Tibial nerve (tissue), 4 donors: ENCODE data around the gene NOS3. TPM values are rescaled to one million over a fixed set of nuclear protein-coding genes. Genes with fewer than 3 reads are reported as not detected.

Experiments
- DNase-seq, 2 donors: peaks; one replicate each; pipeline ENCODE4 v3.0.0-alpha.2; 2019; ENCODE audit warnings: low spot score in 2 of 2
- H3K27ac ChIP-seq, 4 donors: fragments of 200-600 bp; sonication (generic) in 3 of 4; one replicate each; pipeline ENCODE4 v1.5.1; 2017 to 2019; ENCODE audit warnings: mild to moderate bottlenecking in 1 of 4
- H3K27me3 ChIP-seq, 2 donors: fragments of 200-600 bp; sonication (generic) in 1 of 2; one replicate each; pipeline versions ENCODE4 v1.5.1 to v1.6.0; 2017 to 2019
- H3K36me3 ChIP-seq, 3 donors: fragments of 200-600 bp; sonication (generic); one replicate each; pipeline ENCODE4 v1.5.1; 2018 to 2019
- H3K4me1 ChIP-seq, 4 donors: fragments of 200-600 bp; sonication (generic) in 3 of 4; one replicate each; pipeline ENCODE4 v1.5.1; 2017 to 2019
- H3K4me3 ChIP-seq, 4 donors: fragments of 200-600 bp; sonication (generic) in 3 of 4; one replicate each; pipeline ENCODE4 v1.5.1; 2017 to 2019; ENCODE audit warnings: mild to moderate bottlenecking in 1 of 4, moderate library complexity in 1 of 4
- H3K9me3 ChIP-seq, 4 donors: fragments of 200-600 bp; sonication (generic) in 3 of 4; one replicate each; pipeline ENCODE4 v1.5.1; 2017 to 2019
- CTCF ChIP-seq, 5 experiments: fragments of 200-600 bp in 3 of 5; fragments of 450-650 bp in 2 of 5; sonication (generic) in 3 of 5; IDR thresholded peaks; one replicate each; pipeline ENCODE4 v1.5.1; 2016 to 2019; ENCODE audit warnings: antibody characterized with exemption in 5 of 5, mild to moderate bottlenecking in 3 of 5, moderate library complexity in 2 of 5
- EP300 ChIP-seq, 2 donors: sonication (generic); formaldehyde crosslinking; IDR thresholded peaks; one replicate each; pipeline ENCODE4 v1.6.1; 2017; ENCODE audit warnings: antibody characterized with exemption in 2 of 2, mild to moderate bottlenecking in 1 of 2
- POLR2A ChIP-seq, 2 donors: fragments of 450-650 bp; IDR thresholded peaks; one replicate each; pipeline ENCODE4 v1.6.1; 2017; ENCODE audit warnings: antibody characterized with exemption in 2 of 2, mild to moderate bottlenecking in 2 of 2, moderate library complexity in 2 of 2
- WGBS, 2 donors: methylation state at CpG; one replicate each; pipeline ENCODE4 v1.1.5; 2018; 5-methylcytosine and 5-hydroxymethylcytosine counted together
- total RNA-seq, 4 donors: library from RNA; depleted of rRNA; stranded (reverse); fragments of >200 nt; gene quantifications; one replicate each; pipeline ENCODE4 v1.1.0, GENCODE V29; 2016

Gene NOS3
- total RNA-seq, 4 donors from 2014 or later, result 20.3 to 38.1 (median 23.8) TPM

DNA sequence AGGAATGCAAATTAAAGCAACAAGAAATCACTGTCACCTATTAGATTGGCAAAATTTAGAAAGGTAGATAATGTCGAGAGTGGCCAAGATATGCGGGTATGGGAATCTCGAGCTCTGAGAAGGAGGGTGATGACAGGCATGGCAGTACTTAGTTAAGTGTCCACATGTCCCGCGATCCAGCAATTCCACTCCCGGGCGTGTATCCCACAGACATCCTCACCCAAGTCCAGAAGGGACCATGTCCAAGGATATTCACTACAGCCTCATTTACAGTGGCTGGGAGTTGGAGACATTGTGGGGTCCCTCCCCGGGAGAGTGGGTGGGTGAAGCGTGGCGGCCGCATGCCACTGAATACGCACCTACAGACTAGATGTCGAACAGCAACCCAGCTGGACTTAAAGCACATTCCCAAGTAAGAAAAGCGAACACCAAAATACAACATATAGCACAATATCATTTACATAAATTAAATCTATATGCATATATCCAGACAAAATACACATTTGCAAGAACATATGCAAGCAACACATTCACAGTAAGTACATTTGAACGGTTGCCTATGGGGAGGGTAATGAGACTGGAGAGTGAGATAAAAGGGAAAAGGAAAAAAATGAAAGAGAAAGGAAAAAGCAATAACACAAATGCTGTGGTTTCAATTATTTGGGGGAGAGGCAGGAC is 22.6 kb upstream of the NOS3 start:
- no peak overlapping the region for H3K4me3 ChIP-seq
- WGBS, 2 donors, result 86 to 88% methylated on average over 15 of the region's 15 CpGs
- H3K4me1 ChIP-seq, result peaks cover 0 to 1% (median 0%) of the 10 kb centered on the region in 4 donors
- TF ChIP-seq EP300 (IDR thresholded peaks at IDR 0.05) (no peak), CTCF (IDR thresholded peaks at IDR 0.05) (no peak), POLR2A (IDR thresholded peaks at IDR 0.05) (no peak)
- no peak overlapping the region for H3K27ac ChIP-seq
- no peak for DNase-seq
- H3K27me3 ChIP-seq, result peaks cover 0 to 40% of the 10 kb centered on the region in 2 donors
- H3K9me3 ChIP-seq, result no peaks in the 10 kb centered on the region
- H3K36me3 ChIP-seq, result no peaks in the 10 kb centered on the region

GRCh38 chr7:150968734-150969372 is 22.0 kb upstream of the NOS3 start:
- Histone ChIP-seq H3K4me3 (no peak overlapping the region), H3K27ac (no peak overlapping the region), H3K27me3 (peaks cover 0 to 38% of the 10 kb centered on the region in 2 donors), H3K4me1 (peaks cover 0 to 4% (median 0%) of the 10 kb centered on the region in 4 donors), H3K9me3 (no peaks in the 10 kb centered on the region), H3K36me3 (no peaks in the 10 kb centered on the region)
- WGBS, 2 donors, result 48 to 59% methylated on average over 16 of the region's 16 CpGs
- DNase-seq, result no peak
- TF ChIP-seq EP300 (IDR thresholded peaks at IDR 0.05) (no peak), CTCF (IDR thresholded peaks at IDR 0.05) (no peak), POLR2A (IDR thresholded peaks at IDR 0.05) (no peak)

DNA sequence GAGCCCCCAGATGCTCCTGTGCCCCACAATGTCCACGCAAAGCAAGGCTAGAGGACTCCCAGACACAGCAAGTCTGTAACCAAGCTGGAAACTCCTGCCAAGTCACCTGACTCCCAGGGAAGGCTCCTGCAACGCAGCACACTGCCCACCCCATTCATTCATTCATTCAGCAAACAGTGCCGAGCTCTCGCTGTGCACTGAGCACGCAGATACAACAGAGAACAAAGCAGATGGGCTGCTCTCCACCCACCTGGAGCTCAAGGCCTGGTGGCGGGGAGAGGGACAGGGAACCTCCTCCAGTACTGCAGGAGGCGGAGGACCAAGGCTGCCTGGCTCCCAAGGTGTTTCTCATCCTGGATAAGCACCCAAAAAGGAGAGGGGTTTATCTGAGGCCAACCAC is 21.3 kb upstream of the NOS3 start:
- DNase-seq, result no peak
- Histone ChIP-seq H3K27ac (no peak overlapping the region), H3K27me3 (peaks cover 0 to 41% of the 10 kb centered on the region in 2 donors), H3K4me3 (no peak overlapping the region), H3K36me3 (no peaks in the 10 kb centered on the region), H3K4me1 (peaks cover 0 to 11% (median 2%) of the 10 kb centered on the region in 4 donors), H3K9me3 (no peaks in the 10 kb centered on the region)
- TF ChIP-seq EP300 (IDR thresholded peaks at IDR 0.05) (no peak), POLR2A (IDR thresholded peaks at IDR 0.05) (no peak)
- 67 to 71% methylated on average over 7 of the region's 7 CpGs for WGBS, 2 donors

DNA sequence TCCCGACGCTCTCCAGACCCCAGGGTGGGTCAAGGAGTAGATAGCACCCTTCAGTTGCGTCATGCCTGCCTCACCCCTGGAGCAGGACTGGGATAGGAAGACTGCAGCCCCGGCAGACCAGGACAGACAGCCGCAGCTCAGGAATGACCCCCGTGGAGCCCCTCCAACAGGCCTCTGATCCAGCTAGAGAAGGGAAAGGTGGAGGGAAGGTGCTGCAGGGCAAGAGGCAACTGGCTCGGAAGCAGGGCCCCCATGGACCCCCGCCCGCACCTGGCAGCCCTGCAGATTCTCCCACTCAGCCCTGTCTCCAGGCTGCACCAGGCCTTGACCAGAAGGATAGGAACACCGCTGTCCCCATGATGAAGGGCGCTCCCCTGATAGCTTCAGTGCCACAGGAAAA is 20.4 kb upstream of the NOS3 start:
- no peak overlapping the region for H3K27ac ChIP-seq
- H3K9me3 ChIP-seq, result no peaks in the 10 kb centered on the region
- TF ChIP-seq EP300 (IDR thresholded peaks at IDR 0.05) (no peak), CTCF (IDR thresholded peaks at IDR 0.05) (no peak), POLR2A (IDR thresholded peaks at IDR 0.05) (no peak)
- WGBS, 2 donors, result 75 to 86% methylated on average over 11 of the region's 11 CpGs
- peaks cover 0 to 15% (median 9%) of the 10 kb centered on the region in 4 donors for H3K4me1 ChIP-seq
- H3K27me3 ChIP-seq, result peaks cover 0 to 42% of the 10 kb centered on the region in 2 donors
- no peaks in the 10 kb centered on the region for H3K36me3 ChIP-seq
- no peak for DNase-seq
- no peak overlapping the region for H3K4me3 ChIP-seq

GRCh38 chr7:150971242-150972022 is 19.4 kb upstream of the NOS3 start:
- no peak overlapping the region for H3K4me3 ChIP-seq
- H3K36me3 ChIP-seq, result no peaks in the 10 kb centered on the region
- TF ChIP-seq POLR2A (IDR thresholded peaks at IDR 0.05) (no peak), CTCF (IDR thresholded peaks at IDR 0.05) (no peak), EP300 (IDR thresholded peaks at IDR 0.05) (no peak)
- no peak overlapping the region for H3K27ac ChIP-seq
- peaks cover 0 to 45% of the 10 kb centered on the region in 2 donors for H3K27me3 ChIP-seq
- no peak for DNase-seq
- 42 to 44% methylated on average over 16 of the region's 16 CpGs for WGBS, 2 donors
- peaks cover 0 to 15% (median 9%) of the 10 kb centered on the region in 4 donors for H3K4me1 ChIP-seq
- no peaks in the 10 kb centered on the region for H3K9me3 ChIP-seq
